GM23338 (cell line): ENCODE data around the gene CT47C1. TPM values are rescaled to one million over a fixed set of nuclear protein-coding genes. Genes with fewer than 3 reads are reported as not detected.

Experiments used
- ATAC-seq: fragments of 200-7000 bp; cut with Tn5 transposase; 3 replicates; pipeline ENCODE4 v1.9.1; 2020
- DNase-seq: peaks from one replicate; pipeline ENCODE4 v3.0.0-alpha.2; 2015; ENCODE audit warnings: low spot score
- H2AFZ ChIP-seq: fragments of 200-600 bp; sonication (generic); 2 replicates; pipeline ENCODE4 v1.8.0; 2016; ENCODE audit warnings: antibody characterized with exemption, mild to moderate bottlenecking, moderate library complexity
- H3F3A ChIP-seq: fragments of 200-600 bp; sonication (generic); replicated peaks from 2 replicates; pipeline ENCODE4 v1.8.0; 2017; ENCODE audit warnings: antibody characterized with exemption, mixed run types, low read depth
- H3K27ac ChIP-seq: fragments of 200-600 bp; sonication (generic); 2 replicates; pipeline ENCODE4 v1.6.1; 2016; ENCODE audit warnings: low read depth
- H3K27me3 ChIP-seq: fragments of 200-600 bp; sonication (generic); 2 replicates; pipeline ENCODE4 v1.8.0; 2016; ENCODE audit warnings: mild to moderate bottlenecking, mixed run types, moderate library complexity; ENCODE audit not compliant: insufficient read depth
- H3K36me3 ChIP-seq: fragments of 200-600 bp; sonication (generic); 2 replicates; pipeline ENCODE4 v1.8.0; 2016; ENCODE audit warnings: mild to moderate bottlenecking; ENCODE audit not compliant: insufficient read depth
- H3K4me1 ChIP-seq: fragments of 200-600 bp; sonication (generic); 2 replicates; pipeline ENCODE4 v1.8.0; 2016; ENCODE audit warnings: mild to moderate bottlenecking, moderate library complexity; ENCODE audit not compliant: insufficient read depth
- H3K4me2 ChIP-seq: fragments of 200-600 bp; sonication (generic); 2 replicates; pipeline ENCODE4 v1.7.1; 2017; ENCODE audit warnings: mixed run types
- H3K4me3 ChIP-seq: fragments of 200-600 bp; sonication (generic); 2 replicates; pipeline ENCODE4 v1.6.1; 2016; ENCODE audit warnings: mixed run types
- H3K79me2 ChIP-seq: fragments of 200-600 bp; sonication (generic); replicated peaks from 2 replicates; pipeline ENCODE4 v1.8.0; 2017; ENCODE audit warnings: mild to moderate bottlenecking; ENCODE audit not compliant: insufficient read depth
- H3K9me2 ChIP-seq: fragments of 200-600 bp; sonication (generic); 2 replicates; pipeline ENCODE4 v1.8.0; 2017; ENCODE audit not compliant: insufficient read depth
- H4K20me1 ChIP-seq: fragments of 200-600 bp; sonication (generic); replicated peaks from 2 replicates; pipeline ENCODE4 v1.8.0; 2017; ENCODE audit warnings: mild to moderate bottlenecking; ENCODE audit not compliant: insufficient read depth
- H3K27ac Mint-ChIP-seq: 2 replicates; pipeline ENCODE4 v1.8.0; 2020; ENCODE audit warnings: inconsistent platforms, mild to moderate bottlenecking, moderate library complexity, mixed read lengths
- H3K27me3 Mint-ChIP-seq: 3 replicates; pipeline ENCODE4 v1.8.0; 2022; ENCODE audit warnings: low read depth, mild to moderate bottlenecking, moderate library complexity, mixed read lengths, inconsistent platforms; ENCODE audit not compliant: insufficient read depth, poor library complexity
- H3K36me3 Mint-ChIP-seq: 3 replicates; pipeline ENCODE4 v1.8.0; 2021; ENCODE audit warnings: low read depth, mild to moderate bottlenecking, inconsistent platforms, moderate library complexity, mixed read lengths
- H3K4me1 Mint-ChIP-seq: 3 replicates; pipeline ENCODE4 v1.8.0; 2020; ENCODE audit warnings: mild to moderate bottlenecking, inconsistent platforms, mixed read lengths
- H3K4me3 Mint-ChIP-seq: 3 replicates; pipeline ENCODE4 v1.8.0; 2021; ENCODE audit warnings: moderate library complexity, mild to moderate bottlenecking, inconsistent platforms, mixed read lengths
- H3K9me3 Mint-ChIP-seq: 3 replicates; pipeline ENCODE4 v1.8.0; 2020; ENCODE audit warnings: moderate library complexity, mild to moderate bottlenecking, inconsistent platforms, mixed read lengths
- CREB1 ChIP-seq: fragments of 250-450 bp; sonication (Bioruptor Pico); IDR thresholded peaks from 2 replicates; pipeline ENCODE4 v1.5.0; 2020; ENCODE audit warnings: low read depth, mild to moderate bottlenecking, moderate library complexity
- EZH2 ChIP-seq: fragments of 200-600 bp; sonication (generic); IDR thresholded peaks from one replicate; pipeline ENCODE4 v1.8.0; 2017; ENCODE audit warnings: antibody characterized with exemption, mild to moderate bottlenecking, low read depth; ENCODE audit not compliant: unreplicated experiment
- EZH2phosphoT487 ChIP-seq: fragments of 200-600 bp; sonication (generic); IDR thresholded peaks from one replicate; pipeline ENCODE4 v1.8.1; 2018; ENCODE audit warnings: antibody characterized with exemption; ENCODE audit not compliant: unreplicated experiment
- JUNB ChIP-seq: IDR thresholded peaks from one replicate; pipeline ENCODE4 v1.6.1; 2016; ENCODE audit warnings: antibody characterized with exemption; ENCODE audit not compliant: unreplicated experiment
- NANOG ChIP-seq: IDR thresholded peaks from 2 replicates; pipeline ENCODE4 v1.6.1; 2016; ENCODE audit warnings: antibody characterized with exemption, borderline replicate concordance
- POLR2AphosphoS5 ChIP-seq: IDR thresholded peaks from 2 replicates; pipeline ENCODE4 v1.6.1; 2016; ENCODE audit warnings: antibody characterized with exemption, low read depth
- STAT1 ChIP-seq: IDR thresholded peaks from one replicate; pipeline ENCODE4 v1.6.1; 2016; ENCODE audit warnings: antibody characterized with exemption; ENCODE audit not compliant: unreplicated experiment
- ZNF114 ChIP-seq: fragments of 250-450 bp; sonication (Bioruptor Pico); IDR thresholded peaks from 2 replicates; pipeline ENCODE4 v1.5.0; 2020; ENCODE audit warnings: mild to moderate bottlenecking, moderate library complexity
- ZNF331 ChIP-seq: fragments of 250-450 bp; sonication (Bioruptor Pico); IDR thresholded peaks from 2 replicates; pipeline ENCODE4 v1.5.0; 2020; ENCODE audit warnings: low read depth, mild to moderate bottlenecking, moderate library complexity
- polyA plus RNA-seq: library from polyadenylated mRNA; unstranded; fragments of >200 nt; fragmentation: Nextera tagmentation; extraction: Ambion mirVana; gene quantifications from 2 replicates; pipeline ENCODE4 v1.2.1, GENCODE V29; 2016
- total RNA-seq: library from RNA; depleted of rRNA; stranded (reverse); fragments of >200 nt; shearing (Covaris generic); gene quantifications from 2 replicates; pipeline ENCODE4 v1.2.3, GENCODE V29; 2014
- TF ChIP-seq, protein P1 (sequence below): fragments of 250-450 bp; sonication (Bioruptor Pico); IDR thresholded peaks from 2 replicates; pipeline ENCODE4 v1.5.0; 2020; ENCODE audit warnings: mild to moderate bottlenecking, moderate library complexity
- TF ChIP-seq, protein P2 (sequence below), 2 experiments: fragments of 200-600 bp in 1 of 2; sonication (generic) in 1 of 2; conservative IDR thresholded peaks; 2 replicates each; pipeline versions ENCODE4 v1.5.1 to v1.6.1; 2016 to 2017; ENCODE audit warnings: antibody characterized with exemption in 2 of 2, low read depth in 2 of 2, mild to moderate bottlenecking in 2 of 2, moderate library complexity in 1 of 2

CT47C1 gene
- total and polyA plus RNA-seq, 2 experiments from 2014 or later: not detected

DNA sequence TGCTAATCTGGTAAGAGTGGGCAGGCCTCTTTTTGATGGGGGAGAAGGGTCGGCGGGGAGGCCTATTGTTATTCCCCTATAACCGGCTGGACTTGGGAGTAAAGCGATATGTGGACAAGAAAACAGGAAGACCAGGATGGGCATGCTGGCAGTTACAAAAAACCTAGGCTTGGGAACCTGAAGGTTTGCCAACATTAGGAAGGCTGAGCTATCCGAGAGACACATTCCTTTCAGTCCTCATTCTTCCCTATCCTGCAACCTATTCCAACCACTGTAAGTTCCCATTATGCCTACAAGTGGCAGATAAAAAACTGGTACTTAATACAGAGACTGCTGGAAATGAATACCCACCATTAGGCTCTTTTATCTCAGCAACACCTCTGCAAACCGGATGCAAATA is 32.4 kb upstream of the CT47C1 start (continued):
- TF ChIP-seq, protein P1, sequence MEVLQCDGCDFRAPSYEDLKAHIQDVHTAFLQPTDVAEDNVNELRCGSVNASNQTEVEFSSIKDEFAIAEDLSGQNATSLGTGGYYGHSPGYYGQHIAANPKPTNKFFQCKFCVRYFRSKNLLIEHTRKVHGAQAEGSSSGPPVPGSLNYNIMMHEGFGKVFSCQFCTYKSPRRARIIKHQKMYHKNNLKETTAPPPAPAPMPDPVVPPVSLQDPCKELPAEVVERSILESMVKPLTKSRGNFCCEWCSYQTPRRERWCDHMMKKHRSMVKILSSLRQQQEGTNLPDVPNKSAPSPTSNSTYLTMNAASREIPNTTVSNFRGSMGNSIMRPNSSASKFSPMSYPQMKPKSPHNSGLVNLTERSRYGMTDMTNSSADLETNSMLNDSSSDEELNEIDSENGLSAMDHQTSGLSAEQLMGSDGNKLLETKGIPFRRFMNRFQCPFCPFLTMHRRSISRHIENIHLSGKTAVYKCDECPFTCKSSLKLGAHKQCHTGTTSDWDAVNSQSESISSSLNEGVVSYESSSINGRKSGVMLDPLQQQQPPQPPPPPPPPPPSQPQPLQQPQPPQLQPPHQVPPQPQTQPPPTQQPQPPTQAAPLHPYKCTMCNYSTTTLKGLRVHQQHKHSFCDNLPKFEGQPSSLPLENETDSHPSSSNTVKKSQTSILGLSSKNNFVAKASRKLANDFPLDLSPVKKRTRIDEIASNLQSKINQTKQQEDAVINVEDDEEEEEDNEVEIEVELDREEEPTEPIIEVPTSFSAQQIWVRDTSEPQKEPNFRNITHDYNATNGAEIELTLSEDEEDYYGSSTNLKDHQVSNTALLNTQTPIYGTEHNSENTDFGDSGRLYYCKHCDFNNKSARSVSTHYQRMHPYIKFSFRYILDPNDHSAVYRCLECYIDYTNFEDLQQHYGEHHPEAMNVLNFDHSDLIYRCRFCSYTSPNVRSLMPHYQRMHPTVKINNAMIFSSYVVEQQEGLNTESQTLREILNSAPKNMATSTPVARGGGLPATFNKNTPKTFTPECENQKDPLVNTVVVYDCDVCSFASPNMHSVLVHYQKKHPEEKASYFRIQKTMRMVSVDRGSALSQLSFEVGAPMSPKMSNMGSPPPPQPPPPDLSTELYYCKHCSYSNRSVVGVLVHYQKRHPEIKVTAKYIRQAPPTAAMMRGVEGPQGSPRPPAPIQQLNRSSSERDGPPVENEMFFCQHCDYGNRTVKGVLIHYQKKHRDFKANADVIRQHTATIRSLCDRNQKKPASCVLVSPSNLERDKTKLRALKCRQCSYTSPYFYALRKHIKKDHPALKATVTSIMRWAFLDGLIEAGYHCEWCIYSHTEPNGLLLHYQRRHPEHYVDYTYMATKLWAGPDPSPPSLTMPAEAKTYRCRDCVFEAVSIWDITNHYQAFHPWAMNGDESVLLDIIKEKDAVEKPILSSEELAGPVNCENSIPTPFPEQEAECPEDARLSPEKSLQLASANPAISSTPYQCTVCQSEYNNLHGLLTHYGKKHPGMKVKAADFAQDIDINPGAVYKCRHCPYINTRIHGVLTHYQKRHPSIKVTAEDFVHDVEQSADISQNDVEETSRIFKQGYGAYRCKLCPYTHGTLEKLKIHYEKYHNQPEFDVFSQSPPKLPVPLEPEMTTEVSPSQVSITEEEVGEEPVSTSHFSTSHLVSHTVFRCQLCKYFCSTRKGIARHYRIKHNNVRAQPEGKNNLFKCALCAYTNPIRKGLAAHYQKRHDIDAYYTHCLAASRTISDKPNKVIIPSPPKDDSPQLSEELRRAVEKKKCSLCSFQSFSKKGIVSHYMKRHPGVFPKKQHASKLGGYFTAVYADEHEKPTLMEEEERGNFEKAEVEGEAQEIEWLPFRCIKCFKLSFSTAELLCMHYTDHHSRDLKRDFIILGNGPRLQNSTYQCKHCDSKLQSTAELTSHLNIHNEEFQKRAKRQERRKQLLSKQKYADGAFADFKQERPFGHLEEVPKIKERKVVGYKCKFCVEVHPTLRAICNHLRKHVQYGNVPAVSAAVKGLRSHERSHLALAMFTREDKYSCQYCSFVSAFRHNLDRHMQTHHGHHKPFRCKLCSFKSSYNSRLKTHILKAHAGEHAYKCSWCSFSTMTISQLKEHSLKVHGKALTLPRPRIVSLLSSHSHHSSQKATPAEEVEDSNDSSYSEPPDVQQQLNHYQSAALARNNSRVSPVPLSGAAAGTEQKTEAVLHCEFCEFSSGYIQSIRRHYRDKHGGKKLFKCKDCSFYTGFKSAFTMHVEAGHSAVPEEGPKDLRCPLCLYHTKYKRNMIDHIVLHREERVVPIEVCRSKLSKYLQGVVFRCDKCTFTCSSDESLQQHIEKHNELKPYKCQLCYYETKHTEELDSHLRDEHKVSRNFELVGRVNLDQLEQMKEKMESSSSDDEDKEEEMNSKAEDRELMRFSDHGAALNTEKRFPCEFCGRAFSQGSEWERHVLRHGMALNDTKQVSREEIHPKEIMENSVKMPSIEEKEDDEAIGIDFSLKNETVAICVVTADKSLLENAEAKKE (CRISPR knock-in tag): no peak
- TF ChIP-seq CREB1 (CRISPR knock-in tag) (no peak), ZNF114 (CRISPR knock-in tag) (no peak), EZH2phosphoT487 (no peak), STAT1 (no peak), ZNF331 (CRISPR knock-in tag) (no peak), NANOG (no peak), EZH2 (no peak), JUNB (no peak)

DNA sequence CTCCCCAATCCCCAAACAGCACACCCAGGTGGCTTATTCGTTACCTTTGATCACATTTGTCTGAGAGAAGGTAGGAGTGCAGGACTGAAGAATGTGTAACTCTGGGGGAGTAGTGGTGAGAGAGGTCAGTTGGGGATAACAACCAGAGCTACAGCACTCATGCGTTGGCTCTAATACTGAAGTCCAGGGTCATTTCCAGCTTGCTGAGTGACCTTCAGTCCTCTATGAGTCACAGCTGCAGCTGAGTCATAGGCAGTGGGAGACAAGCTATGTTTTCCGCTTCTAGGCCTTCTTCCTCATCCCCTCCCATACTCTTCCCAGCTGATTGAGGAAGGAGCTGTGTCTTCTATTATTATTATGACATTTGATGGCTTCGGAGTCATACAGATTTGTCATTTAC is 31.6 kb upstream of the CT47C1 start:
- Histone ChIP-seq H3K4me1 (no peaks in the 10 kb centered on the region), H3F3A (no peaks in the 10 kb centered on the region), H3K79me2 (no peaks in the 10 kb centered on the region), H3K4me2 (no peak overlapping the region), H3K4me3 (no peak overlapping the region), H2AFZ (no peak overlapping the region), H3K27me3 (no peaks in the 10 kb centered on the region), H3K27ac (no peak overlapping the region), H3K36me3 (no peaks in the 10 kb centered on the region), H3K9me2 (no peaks in the 10 kb centered on the region), H4K20me1 (no peaks in the 10 kb centered on the region)
- DNase-seq (no peak), ATAC-seq (no peak)
- no peak overlapping the region for H3K4me3 Mint-ChIP-seq
- H3K27ac Mint-ChIP-seq: no peak overlapping the region
- peaks cover 2% of the 10 kb centered on the region for H3K27me3 Mint-ChIP-seq
- no peaks in the 10 kb centered on the region for H3K9me3 Mint-ChIP-seq
- peaks cover 5% of the 10 kb centered on the region; the same call in 1 of the 3 replicates for H3K4me1 Mint-ChIP-seq
- H3K36me3 Mint-ChIP-seq: no peaks in the 10 kb centered on the region
- no peak for TF ChIP-seq STAT1
- no peak for TF ChIP-seq CREB1 (CRISPR knock-in tag)
- TF ChIP-seq NANOG: no peak
- TF ChIP-seq, protein P2, sequence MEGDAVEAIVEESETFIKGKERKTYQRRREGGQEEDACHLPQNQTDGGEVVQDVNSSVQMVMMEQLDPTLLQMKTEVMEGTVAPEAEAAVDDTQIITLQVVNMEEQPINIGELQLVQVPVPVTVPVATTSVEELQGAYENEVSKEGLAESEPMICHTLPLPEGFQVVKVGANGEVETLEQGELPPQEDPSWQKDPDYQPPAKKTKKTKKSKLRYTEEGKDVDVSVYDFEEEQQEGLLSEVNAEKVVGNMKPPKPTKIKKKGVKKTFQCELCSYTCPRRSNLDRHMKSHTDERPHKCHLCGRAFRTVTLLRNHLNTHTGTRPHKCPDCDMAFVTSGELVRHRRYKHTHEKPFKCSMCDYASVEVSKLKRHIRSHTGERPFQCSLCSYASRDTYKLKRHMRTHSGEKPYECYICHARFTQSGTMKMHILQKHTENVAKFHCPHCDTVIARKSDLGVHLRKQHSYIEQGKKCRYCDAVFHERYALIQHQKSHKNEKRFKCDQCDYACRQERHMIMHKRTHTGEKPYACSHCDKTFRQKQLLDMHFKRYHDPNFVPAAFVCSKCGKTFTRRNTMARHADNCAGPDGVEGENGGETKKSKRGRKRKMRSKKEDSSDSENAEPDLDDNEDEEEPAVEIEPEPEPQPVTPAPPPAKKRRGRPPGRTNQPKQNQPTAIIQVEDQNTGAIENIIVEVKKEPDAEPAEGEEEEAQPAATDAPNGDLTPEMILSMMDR (conservative IDR thresholded peaks at IDR 0.05; ENCODE audit: low read depth in 2 of 2): no peak
- no peak for TF ChIP-seq EZH2
- TF ChIP-seq ZNF331 (CRISPR knock-in tag): no peak
- TF ChIP-seq POLR2AphosphoS5: no peak
- TF ChIP-seq JUNB: no peak
